HT-29 (cell line): ENCODE data around the gene MAPRE2. TPM values are rescaled to one million over a fixed set of nuclear protein-coding genes. Genes with fewer than 3 reads are reported as not detected.

Source experiments
- DNase-seq: peaks from one replicate; pipeline ENCODE4 v3.0.0-alpha.2; 2015; ENCODE audit warnings: low spot score
- total RNA-seq: library from RNA; depleted of rRNA; stranded (reverse); fragments of >200 nt; shearing (Covaris generic); gene quantifications from 2 replicates; pipeline ENCODE4 v1.2.3, GENCODE V29; 2014

Gene MAPRE2
- total RNA-seq, 1 experiment from 2014 or later = 2.8 TPM

GRCh38 chr18:35038029-35038428, 3.2 kb upstream of the MAPRE2 start:
- DNase-seq = no peak

GRCh38 chr18:35038881-35039491, 2.2 kb upstream of the MAPRE2 start:
- no peak for DNase-seq

GRCh38 chr18:35040638-35040987, 600 bp upstream of the MAPRE2 start:
- no peak for DNase-seq

- DNase-seq = no peak
These were observed 688 bp downstream of the MAPRE2 start for GRCh38 chr18:35041815-35042387.

- no peak for DNase-seq
These were observed 1.3 kb downstream of the MAPRE2 start for GRCh38 chr18:35042389-35043071.

- no peak for DNase-seq
These were observed 2.0 kb downstream of the MAPRE2 start for GRCh38 chr18:35043207-35043606.

GRCh38 chr18:35045121-35045520, 3.9 kb downstream of the MAPRE2 start:
- DNase-seq = no peak

GRCh38 chr18:35045806-35046205, 4.6 kb downstream of the MAPRE2 start:
- no peak for DNase-seq

GRCh38 chr18:35047697-35048292, 6.6 kb downstream of the MAPRE2 start:
- DNase-seq = no peak

- DNase-seq = no peak
These were observed 8.2 kb downstream of the MAPRE2 start for GRCh38 chr18:35049111-35050027.

GRCh38 chr18:35050028-35050546, 8.9 kb downstream of the MAPRE2 start:
- DNase-seq = no peak

GRCh38 chr18:35050705-35051195, 9.5 kb downstream of the MAPRE2 start:
- DNase-seq = no peak

- DNase-seq = no peak
These were observed 10.6 kb downstream of the MAPRE2 start for GRCh38 chr18:35051641-35052377.

GRCh38 chr18:35054401-35054800, 13.2 kb downstream of the MAPRE2 start:
- DNase-seq = no peak

- no peak for DNase-seq
These were observed 13.9 kb downstream of the MAPRE2 start for GRCh38 chr18:35055105-35055504.

GRCh38 chr18:35055726-35056125, 14.5 kb downstream of the MAPRE2 start:
- DNase-seq = no peak

GRCh38 chr18:35059280-35059927, 18.2 kb downstream of the MAPRE2 start:
- DNase-seq = no peak

- no peak for DNase-seq
These were observed 19.1 kb downstream of the MAPRE2 start for GRCh38 chr18:35060122-35060815.

- no peak for DNase-seq
These were observed 20.1 kb downstream of the MAPRE2 start for GRCh38 chr18:35061336-35061735.
